ENCODE measurements around the gene VPS52.
"Not testable (repeated sequence)": the region's sequence is repeated elsewhere in the genome, so short reads cannot be mapped to it uniquely, and the experiment has no call there.

VPS52 gene

DNA sequence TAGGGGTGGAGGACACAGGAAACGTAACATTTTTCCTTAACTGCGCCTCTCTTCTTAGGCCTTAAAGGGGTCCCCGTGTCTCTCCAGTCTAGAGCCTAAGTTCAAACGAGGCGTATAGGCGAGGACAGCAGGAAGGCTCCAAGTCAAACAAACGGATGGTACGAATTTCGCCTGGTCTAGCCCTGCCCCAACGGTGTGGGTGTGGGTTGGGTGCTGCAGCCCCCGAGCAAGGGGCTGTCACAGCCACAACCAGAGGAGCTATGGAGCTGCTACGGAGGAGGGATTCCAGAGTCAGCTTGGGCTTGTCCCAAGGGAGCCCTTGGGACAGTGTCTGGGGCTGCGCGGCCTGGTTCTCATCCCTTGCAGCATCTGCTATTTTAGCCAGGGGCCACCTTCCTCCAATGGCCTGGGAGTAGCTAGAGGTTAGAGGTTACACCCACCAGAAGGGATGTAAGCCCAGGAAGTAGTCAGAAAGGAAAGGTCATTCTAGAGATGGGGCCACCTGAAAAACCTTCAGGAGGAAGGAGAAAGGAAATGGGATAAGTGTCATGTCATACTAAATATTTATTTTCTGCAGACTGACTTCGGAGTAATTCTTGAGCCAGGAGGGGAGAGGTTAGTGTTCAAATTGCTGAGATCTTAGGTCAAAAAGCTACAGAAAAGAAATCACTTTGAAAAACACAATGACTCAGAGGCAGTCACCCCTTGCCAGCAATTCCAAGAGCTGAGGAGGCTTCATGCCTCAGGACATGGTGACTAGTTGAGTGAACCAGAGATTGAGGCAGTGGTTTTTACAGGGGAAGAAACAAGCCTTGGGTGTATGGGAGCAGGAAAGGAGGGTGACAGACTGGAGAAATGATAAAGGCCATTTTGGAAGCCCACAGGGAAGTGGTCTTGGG is 21.7 kb downstream of the VPS52 start:
- no peak for DNase-seq

DNA sequence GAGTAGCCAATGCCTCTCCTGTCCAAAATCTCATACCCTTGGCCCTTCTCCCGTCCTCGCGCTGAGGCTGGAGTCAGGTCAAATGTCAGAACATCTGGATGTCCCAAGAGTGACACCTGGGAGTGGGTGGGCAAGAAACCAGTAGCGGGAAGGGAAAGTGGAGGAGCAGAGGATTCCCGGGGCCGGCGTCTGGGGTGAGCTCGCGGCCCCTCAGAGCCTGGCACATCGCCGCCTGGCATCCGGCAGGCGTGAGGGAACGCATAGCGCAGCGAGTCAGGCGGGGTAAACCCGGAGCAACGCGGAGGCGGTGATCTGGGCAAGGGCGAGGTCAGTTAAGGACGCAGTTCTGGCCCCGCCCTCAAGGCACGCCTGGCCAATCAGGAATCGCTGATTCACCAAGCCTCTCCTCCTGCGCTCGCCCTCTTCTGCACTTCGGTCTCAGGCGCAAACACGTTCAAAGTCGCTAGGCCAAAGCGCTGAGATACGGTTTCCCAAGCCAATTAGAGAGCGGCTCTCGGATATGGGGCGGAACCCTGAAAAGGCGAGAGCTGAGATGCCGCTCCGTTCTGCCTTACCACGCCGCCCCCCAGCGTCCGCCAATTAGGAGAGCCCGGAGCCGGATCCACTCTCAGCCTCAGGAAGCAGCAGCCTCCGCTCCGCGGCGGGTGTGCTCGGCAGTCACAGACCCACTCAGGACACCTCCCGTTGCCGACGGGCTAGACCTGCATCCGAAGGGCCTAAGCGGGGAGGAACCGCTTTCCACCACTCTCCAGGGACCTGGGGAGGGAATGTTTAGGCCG is 22.5 kb downstream of the VPS52 start:
- DNase-seq: peak; percentile 95

DNA sequence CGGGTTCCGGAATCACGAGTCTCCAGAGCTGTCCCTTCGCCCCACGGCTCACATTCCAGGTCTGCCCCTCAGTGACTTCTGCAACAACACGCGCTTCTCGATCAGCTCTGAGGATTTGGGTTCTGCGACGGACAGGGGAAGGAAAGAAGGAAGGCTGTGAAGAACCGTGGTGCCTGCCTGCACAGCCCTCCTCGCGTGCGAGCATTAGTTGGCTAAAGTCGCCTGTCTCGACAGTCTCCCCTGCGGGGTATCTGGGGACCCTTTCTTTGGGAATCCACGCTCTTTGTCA is 23.1 kb downstream of the VPS52 start:
- DNase-seq: peak; percentile 37

DNA sequence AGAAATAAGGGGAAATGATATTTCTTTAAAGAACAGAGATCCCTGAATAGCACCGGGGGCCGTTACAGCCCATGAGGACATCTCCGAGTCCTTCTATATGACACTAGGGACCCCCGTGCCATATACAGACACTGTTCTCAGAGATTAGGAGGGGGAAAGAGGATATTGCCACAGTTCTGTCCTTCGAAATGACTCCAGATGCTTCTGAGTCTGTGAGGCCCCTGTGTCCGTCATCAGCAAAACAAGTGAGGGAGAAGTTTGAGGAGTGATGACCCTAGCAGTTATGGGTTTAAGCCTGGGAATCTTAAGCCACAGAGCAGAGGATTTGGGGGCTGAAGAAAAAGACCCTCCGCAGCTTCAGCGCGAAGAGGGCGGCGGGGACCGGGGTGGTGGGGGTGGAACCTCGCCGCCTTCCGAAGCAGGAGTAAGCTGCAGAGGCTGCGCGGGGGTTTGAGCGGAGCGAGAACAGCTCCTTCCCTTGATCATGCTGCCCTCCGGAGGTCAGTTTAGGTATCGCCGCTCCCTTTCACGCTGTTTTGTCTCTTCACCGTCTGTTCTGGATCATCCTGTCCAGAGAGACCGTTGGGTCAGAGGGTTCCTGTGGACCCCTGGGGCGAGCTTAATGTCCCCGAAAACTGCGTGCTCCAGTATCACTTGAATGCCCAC is 23.6 kb downstream of the VPS52 start:
- peak; percentile 54 for DNase-seq

DNA sequence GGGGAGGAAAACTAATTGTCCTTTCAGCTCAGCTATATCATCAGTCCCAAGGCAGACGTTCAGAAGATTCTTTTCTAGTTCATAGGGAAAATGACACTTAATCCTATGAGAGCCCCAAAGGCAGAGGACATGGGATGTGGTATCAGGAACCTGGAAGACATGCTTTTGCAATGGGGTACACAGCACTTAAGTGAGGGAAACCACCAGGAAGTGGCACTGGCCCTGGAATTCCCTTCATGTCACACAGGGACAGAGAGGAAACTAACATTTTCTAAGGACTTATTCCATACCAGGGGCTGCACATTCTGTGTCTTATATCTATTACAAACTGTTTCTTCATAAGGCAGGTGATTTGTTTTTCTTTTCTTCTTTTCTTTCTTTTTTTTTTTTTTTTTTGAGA is 28.2 kb downstream of the VPS52 start:
- no peak for DNase-seq

DNA sequence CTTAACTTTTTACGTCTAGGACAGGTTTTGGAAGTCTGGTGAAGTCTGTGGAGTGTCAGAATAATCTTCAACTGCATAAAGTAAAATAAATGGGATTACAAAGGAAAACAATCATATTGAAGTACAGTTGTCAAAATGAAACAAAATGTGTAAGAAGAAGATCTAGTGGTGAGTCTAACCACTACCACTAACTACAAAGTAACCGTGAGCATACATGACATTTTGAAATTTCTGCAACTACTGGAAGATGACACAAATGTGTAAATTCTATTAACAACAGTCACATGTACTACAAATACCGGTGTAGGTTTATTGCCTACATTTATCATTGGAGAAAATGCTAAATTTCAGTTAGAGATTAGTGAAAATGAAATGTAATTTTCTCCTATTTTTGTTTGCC is 29.7 kb downstream of the VPS52 start:
- no peak for DNase-seq

DNA sequence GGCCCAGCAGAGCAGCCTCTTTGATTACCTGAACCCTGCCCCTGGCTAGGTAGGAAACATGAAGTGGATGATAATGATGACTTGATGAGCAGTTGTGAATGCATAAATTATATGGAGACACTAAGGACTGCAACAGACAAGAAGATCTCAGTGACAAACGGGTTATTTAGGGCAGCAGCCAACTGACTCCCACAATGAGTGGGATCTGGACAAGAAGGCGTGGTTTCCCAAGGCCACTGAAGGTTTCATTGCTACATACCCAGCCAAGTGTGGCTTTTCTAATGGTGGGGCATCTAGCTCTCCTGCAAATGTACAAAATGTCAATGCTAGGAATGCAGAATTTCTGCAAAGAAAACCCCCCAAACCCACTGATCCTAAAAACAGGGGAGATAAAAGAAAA is 33.9 kb downstream of the VPS52 start:
- DNase-seq: no peak

DNA sequence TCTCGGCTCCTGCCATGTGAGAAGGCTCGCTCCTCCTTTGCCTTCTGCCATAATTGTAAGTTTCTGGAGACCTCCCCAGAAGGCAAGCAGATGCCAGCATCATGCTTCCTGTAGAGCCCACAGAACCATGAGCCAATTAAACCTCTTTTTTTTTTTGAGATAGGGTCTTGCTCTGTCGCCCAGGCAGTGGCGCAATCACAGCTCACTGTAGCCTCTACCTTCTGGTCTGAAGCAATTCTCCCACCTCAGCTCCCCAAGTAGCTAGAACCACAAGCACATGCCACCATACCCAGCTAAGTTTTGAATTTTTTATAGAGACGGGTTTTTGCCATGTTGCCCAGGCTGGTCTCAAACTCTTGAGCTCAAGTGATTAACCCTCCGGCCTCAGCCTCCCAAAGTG is 34.8 kb downstream of the VPS52 start:
- DNase-seq: no peak

DNA sequence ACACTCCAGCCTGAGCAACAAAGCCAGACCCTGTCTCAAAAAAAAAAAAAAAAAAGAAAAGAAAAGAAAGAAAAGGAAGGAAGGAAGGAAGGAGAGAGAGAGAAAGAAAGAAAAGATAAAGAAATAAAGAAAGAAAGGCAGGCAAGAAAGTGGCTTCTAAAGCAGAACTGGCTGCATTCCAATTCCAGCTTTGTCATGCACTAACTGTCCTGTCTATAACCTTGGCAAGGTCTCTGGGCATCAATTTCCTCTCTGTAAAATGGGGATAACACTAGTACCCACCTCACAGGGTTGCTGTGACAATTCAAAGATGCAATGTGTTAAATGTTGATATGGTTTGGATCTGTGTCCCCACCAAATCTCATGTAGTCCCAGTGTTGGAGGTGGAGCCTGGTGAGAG is 35.3 kb downstream of the VPS52 start:
- no peak for DNase-seq

DNA sequence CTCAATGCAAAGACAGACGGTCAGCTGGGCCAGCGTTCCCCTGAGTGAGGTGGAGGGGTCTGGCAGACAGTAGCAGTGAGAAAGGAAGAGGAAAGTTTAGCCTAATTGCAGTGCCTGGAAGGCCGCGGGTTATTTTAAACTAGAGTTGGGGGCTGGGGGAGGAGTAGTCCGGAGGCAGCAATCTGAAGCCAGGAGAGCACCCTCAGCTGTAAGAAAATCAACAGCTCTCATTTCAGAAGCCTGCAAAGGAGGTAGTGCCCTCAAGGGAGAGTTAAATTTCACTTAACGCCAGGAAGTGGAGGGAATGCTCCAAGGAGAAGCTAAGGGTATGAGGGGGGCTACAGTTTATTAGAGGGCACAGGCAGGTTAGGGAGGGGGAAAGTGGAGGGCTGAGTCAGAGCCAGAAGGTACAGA is 36.4 kb downstream of the VPS52 start:
- DNase-seq: no peak

DNA sequence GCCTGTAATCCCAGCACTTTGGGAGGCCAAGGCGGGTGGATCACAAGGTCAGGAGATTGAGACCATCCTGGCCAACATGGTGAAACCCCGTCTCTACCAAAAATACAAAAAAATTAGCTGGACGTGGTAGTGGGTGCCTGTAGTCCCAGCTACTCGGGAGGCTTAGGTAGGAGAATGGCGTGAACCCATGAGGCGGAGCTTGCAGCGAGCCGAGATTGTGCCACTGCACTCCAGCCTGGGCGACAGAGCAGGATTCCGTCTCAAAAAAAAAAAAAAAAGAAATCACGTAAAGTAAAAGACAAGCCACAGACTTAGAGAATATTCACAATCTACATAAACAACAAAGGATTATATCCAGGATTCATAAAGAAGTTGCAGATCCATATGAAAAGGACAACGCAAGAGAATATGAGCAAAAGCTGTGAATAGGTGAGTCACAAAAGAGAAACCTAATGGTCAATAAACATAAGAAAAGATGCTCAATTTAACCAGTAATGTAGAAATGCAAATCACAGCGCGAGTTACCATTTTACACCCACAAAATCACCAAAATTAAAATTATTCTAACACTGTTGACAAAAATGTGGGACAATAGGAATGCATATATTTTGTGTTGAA is 45.1 kb downstream of the VPS52 start:
- not testable (repeated sequence) for DNase-seq

DNA sequence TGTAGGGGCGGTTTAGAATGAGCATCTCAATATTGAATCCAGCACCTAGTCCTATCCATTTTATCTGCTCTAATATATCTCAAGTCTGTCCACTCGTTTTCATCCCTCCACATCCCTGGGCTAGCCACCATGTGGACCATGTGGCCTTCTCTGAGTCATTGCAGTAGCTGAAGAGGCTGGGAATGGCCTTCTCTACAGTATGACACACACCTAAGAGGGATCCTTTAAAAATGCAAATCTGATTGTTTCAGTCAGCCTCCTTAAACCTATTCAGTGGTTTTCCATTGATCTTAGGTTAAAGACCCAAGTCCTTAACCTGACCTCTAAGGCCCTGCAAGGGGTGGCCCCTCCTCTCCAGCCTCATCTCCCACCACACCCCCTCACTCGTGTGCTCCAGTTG is 54.0 kb downstream of the VPS52 start:
- DNase-seq: no peak

DNA sequence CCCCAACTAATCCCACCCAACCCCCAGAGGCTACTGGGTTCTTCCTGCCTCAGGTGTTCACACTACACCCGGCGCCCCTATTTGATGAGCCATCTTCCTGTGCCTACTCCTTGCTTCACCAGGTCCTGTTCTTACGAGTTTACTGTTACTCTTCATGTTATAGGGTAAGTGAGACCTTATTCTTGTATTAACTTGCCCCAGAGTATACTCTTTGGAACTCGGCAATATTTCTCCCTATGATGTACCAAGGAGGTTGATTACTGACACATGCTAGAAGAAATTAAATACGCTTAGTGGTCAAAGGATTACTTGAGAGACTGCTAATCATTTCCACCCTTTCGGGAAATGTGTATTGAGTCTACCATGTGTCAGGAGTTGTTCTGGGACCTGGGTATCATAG is 54.4 kb downstream of the VPS52 start:
- no peak for DNase-seq

DNA sequence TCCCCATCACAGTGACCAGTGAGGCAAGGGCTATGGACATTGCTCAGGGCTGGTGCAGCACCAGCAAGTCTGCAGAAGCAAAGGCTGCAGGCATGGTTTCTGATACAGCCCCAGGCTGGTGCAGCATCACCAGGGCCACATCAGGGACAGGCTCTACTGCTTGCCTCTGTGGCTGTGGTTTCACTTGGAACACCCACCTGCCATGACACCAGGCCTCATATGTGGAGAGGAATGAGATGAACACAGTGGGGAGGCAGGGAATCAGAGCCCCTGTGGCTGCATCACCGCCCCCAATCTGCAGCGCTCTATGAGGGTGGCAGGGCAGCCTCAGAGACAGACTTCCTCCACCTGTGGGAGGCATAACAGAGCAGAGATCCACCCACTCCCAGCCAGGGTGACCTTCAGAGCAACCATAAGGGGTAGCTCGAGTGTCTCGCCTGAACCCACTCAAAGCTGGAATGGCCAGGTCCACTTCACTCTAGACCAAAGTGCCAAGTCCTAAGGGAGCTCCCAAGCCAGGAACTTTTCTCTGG is 55.5 kb downstream of the VPS52 start:
- DNase-seq: no peak

DNA sequence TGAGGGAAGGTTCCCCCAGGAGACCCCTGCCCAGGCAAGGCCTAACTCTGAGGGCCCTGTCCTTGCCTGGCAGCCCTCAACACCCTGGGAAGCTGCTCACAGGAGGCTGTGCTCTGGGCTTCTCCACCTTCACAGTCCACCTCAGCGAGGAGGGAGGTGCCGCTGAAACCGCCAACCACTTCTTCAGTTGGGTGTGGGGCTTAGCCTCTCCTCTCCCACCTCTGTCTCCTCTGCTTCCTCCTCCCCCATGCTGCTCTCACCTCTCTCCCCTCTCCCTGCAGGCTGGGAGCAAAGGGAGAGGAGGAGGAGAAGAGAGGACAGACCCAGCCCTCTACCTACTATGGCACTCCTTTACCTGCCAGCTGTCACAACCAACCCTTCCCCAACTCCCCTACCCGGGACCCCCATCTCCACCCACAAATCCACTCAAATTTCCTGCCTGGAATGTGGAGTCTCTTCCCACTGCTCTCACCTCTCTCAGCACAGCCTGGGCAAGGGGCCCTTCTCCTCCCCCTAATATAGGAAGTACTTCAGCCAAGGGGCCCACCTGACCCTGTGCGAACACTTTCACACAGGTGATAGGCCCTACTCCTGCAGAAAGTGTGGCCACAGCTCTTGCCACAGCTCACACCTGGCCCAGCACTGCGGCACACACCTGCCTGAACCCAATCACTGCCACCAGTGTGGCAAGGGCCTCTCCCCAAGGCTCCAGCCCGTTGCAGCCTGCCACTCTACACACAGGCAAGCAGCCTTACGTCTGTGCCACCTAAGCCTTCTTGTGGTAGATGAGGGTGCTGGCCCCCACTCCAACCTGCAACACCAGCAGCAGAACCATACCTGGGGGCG is 56.2 kb downstream of the VPS52 start:
- no peak for DNase-seq

DNA sequence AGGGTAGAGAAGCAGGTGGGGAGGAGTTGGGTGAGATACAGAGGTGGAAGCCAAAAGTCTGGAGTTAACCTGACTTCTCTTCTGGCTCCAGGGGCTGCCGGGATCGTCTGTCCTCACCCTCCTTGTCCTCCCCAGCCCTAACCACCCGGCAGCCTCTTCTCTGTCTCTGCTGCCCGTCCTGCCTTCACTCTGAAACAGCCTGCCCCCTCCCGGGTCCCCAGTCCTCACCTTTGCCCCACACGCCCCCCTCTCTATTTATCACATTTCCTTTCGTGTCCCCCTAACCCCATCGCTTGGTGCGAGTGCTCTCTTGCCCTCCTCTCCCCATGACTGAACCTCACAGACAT is 57.7 kb downstream of the VPS52 start:
- no peak for DNase-seq

DNA sequence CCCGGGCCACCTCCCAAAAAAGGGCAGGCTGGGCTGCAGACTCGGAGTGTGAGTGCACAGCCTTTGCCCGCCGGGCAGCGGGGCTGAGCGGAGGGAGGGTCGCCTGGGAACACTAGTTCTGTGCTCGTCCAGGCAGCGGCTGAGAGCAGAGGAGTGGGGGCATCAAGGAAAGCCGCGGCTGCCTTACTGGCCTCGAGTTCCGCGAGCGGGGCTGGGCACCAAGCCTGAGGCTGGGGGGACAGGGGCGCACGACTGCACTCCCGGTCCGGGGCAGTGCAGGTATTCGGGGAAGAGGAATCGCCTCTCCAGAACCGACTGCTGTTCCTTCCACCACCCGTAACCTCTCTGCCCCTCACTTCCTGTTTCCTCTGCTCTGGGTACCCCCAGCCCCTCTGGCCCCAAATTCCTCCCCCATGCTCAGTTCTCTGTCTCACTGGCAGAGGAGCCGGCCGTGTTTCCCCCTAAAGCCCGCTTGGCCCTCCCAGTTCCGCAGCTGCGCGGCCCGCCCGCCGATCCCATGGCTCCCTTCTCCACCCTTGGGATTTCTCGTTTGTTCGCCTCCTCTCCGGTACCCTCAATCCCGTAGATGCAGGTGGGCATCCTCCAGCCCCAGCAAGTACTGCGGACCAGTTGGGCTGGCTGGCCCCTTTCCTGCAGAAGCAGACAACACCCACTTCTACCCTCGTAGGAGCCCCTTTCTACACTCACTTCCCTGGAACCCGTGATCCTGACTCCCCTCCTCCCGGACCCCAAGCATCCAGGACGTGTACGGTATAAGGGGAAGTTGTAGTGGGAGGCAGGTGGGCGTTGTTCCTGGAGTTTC is 58.3 kb downstream of the VPS52 start:
- no peak for DNase-seq

DNA sequence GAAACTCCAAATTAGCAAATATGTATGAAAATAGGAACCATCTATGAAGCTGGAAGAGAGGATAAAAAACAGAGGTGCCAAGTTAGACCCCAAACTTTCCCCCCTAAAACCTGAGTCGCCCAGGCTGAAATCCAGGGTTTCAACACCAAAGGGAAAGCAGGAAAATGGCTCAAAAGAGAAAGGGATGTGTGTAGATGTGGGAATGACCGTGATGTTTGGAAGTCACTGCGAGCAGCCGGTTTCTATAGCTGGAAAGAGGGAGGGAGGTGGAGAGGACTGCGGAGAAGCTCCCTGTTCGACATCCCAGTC is 58.9 kb downstream of the VPS52 start:
- DNase-seq: no peak

DNA sequence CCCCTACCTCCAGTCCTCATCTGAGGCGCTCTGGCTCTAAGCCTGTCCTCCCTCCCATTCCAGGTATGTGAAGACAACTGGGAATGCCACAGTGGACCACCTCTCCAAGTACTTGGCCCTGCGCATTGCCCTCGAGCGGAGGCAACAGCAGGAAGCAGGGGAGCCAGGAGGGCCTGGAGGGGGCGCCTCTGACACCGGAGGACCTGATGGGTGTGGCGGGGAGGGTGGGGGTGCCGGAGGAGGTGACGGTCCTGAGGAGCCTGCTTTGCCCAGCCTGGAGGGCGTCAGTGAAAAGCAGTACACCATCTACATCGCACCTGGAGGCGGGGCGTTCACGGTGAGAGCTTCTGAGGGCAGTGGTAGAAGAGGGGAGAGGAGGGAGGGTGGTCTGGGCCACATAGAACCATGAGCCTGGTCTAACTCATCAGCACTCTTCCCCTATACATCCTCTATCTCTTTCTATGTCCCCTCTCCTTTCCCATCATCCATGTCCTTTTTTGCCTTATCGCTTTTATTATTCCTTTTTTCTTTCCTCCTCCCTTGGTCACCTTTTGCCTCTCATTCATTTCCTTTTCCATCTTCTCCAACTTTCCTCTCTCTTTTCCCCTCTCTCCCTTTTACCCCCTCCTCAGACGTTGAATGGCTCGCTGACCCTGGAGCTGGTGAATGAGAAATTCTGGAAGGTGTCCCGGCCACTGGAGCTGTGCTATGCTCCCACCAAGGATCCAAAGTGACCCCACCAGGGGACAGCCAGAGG is 59.8 kb downstream of the VPS52 start:
- DNase-seq: no peak

DNA sequence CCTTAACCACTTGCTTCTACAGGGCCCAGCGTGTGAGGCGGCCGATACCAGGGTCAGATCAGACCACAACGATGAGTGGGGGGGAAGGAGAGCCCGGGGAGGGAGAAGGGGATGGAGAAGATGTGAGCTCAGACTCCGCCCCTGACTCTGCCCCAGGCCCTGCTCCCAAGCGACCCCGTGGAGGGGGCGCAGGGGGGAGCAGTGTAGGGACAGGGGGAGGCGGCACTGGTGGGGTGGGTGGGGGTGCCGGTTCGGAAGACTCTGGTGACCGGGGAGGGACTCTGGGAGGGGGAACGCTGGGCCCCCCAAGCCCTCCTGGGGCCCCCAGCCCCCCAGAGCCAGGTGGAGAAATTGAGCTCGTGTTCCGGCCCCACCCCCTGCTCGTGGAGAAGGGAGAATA is 60.5 kb downstream of the VPS52 start:
- no peak for DNase-seq

DNA sequence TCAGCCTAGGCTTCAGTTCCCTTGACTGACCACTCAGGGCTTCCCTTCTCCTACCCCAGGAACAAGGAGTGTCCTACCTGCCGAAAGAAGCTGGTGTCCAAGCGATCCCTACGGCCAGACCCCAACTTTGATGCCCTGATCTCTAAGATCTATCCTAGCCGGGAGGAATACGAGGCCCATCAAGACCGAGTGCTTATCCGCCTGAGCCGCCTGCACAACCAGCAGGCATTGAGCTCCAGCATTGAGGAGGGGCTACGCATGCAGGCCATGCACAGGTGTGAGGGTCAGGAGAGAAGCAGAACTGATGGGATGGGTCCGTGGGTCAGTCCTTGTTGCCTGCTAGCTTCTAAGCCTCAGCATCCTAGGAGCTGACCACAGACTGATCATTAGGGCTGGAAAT is 61.8 kb downstream of the VPS52 start:
- no peak for DNase-seq
